Esophagus squamous epithelium (tissue), 4 donors: ENCODE data around the gene TTC39A.

Experiments used
- POLR2A ChIP-seq, 4 donors: fragments of 450-650 bp; IDR thresholded peaks; one replicate each; pipeline ENCODE4 v1.6.1; 2017; ENCODE audit warnings: antibody characterized with exemption in 4 of 4, mild to moderate bottlenecking in 4 of 4, moderate library complexity in 3 of 4
- TF ChIP-seq, protein P1 (sequence below), 6 experiments: fragments of 450-650 bp in 4 of 6; fragments of 200-600 bp in 2 of 6; sonication (generic) in 2 of 6; IDR thresholded peaks; one replicate each; pipeline ENCODE4 v1.5.1; 2016 to 2019; ENCODE audit warnings: antibody characterized with exemption in 6 of 6, mild to moderate bottlenecking in 4 of 6, moderate library complexity in 4 of 6

GRCh38 chr1:51237351-51238033, 92.9 kb downstream of the TTC39A start:
- TF ChIP-seq, protein P1, sequence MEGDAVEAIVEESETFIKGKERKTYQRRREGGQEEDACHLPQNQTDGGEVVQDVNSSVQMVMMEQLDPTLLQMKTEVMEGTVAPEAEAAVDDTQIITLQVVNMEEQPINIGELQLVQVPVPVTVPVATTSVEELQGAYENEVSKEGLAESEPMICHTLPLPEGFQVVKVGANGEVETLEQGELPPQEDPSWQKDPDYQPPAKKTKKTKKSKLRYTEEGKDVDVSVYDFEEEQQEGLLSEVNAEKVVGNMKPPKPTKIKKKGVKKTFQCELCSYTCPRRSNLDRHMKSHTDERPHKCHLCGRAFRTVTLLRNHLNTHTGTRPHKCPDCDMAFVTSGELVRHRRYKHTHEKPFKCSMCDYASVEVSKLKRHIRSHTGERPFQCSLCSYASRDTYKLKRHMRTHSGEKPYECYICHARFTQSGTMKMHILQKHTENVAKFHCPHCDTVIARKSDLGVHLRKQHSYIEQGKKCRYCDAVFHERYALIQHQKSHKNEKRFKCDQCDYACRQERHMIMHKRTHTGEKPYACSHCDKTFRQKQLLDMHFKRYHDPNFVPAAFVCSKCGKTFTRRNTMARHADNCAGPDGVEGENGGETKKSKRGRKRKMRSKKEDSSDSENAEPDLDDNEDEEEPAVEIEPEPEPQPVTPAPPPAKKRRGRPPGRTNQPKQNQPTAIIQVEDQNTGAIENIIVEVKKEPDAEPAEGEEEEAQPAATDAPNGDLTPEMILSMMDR (IDR thresholded peaks at IDR 0.05), result no peak
- TF ChIP-seq POLR2A (IDR thresholded peaks at IDR 0.05), result no peak
